HepG2 (cell line): ENCODE results near the gene SP7. TPM values are rescaled to one million over a fixed set of nuclear protein-coding genes. Genes with fewer than 3 reads are reported as not detected.

Source experiments
- ATAC-seq: fragments of 200-7000 bp; cut with Tn5 transposase; 3 replicates; pipeline ENCODE4 v1.9.1; 2020; ENCODE audit warnings: mild to moderate bottlenecking, moderate library complexity
- BruUV-seq: library from RNA; stranded (reverse); fragments of 400-500 nt; replicated peaks from 2 replicates; lab custom pipeline; 2021; lab: Mats Ljungman, UMichigan
- CTCF ChIA-PET: fragments of 300-600 bp; formaldehyde crosslinking; extraction: SDS; loops from one replicate; lab custom pipeline; 2021; ENCODE audit warnings: low total read pairs, inconsistent platforms, low intra/inter-chr PET ratio; lab: Yijun Ruan, JAX
- POLR2A ChIA-PET: fragments of 350-600 bp; sonication (Branson Sonifier 250); formaldehyde crosslinking; loops from one replicate; lab custom pipeline; 2020; ENCODE audit warnings: antibody characterized with exemption, inconsistent platforms; lab: Yijun Ruan, JAX
- DNase-seq: peaks from one replicate; pipeline ENCODE4 v3.0.0-alpha.2; 2015; ENCODE audit warnings: low spot score
- FAIRE-seq: peaks from 3 replicates; lab custom pipeline; 2011; peaks lifted over from hg19 to GRCh38; lab: Jason Lieb, UNC
- H2AFZ ChIP-seq: one replicate; pipeline ENCODE4 v1.6.1; 2011; ENCODE audit warnings: low read length, inconsistent platforms
- H3K27ac ChIP-seq: fragments of 300-600 bp; 3 replicates; pipeline ENCODE4 v1.8.0; 2011; ENCODE audit warnings: mixed run types, mild to moderate bottlenecking, mixed read lengths, low read length, inconsistent platforms; ENCODE audit not compliant: insufficient read depth; ENCODE audit errors: extremely low read length
- H3K27me3 ChIP-seq, 2 experiments: fragments of 200-600 bp in 1 of 2; 2 replicates in 1 of 2; 3 replicates in 1 of 2; pipeline versions ENCODE4 v1.6.0 to v1.8.0; 2011; ENCODE audit warnings: low read length in 2 of 2, mild to moderate bottlenecking in 2 of 2, moderate library complexity in 2 of 2, inconsistent platforms in 1 of 2; ENCODE audit not compliant: insufficient read depth in 2 of 2, control insufficient read depth in 1 of 2
- H3K36me3 ChIP-seq, 2 experiments: fragments of 200-600 bp in 1 of 2; replicated peaks in 1 of 2; 2 replicates in 1 of 2; 3 replicates in 1 of 2; pipeline versions ENCODE4 v1.5.1 to v1.8.0; 2011; ENCODE audit warnings: low read length in 2 of 2, inconsistent platforms in 1 of 2; ENCODE audit not compliant: insufficient read depth in 2 of 2, control insufficient read depth in 1 of 2
- H3K4me1 ChIP-seq: 2 replicates; pipeline ENCODE4 v1.5.1; 2012; ENCODE audit warnings: low read length, inconsistent platforms; ENCODE audit not compliant: insufficient read depth
- H3K4me2 ChIP-seq: 2 replicates; pipeline ENCODE4 v1.6.0; 2011; ENCODE audit warnings: low read depth, low read length, inconsistent platforms
- H3K4me3 ChIP-seq, 3 experiments: fragments of 200-600 bp in 1 of 3; sonication (generic), shearing (Covaris generic) in 1 of 3; replicated peaks in 1 of 3; 2 replicates each; pipeline ENCODE4 v1.5.1; 2011 to 2016; ENCODE audit warnings: low read length in 3 of 3, inconsistent platforms in 2 of 3, low read depth in 2 of 3, mild to moderate bottlenecking in 2 of 3, control low read depth in 1 of 3, mixed read lengths in 1 of 3; ENCODE audit not compliant: insufficient read depth in 1 of 3
- H3K79me2 ChIP-seq: one replicate; pipeline ENCODE4 v1.6.1; 2011; ENCODE audit warnings: low read length, inconsistent platforms; ENCODE audit not compliant: insufficient read depth
- H3K9ac ChIP-seq: 2 replicates; pipeline ENCODE4 v1.6.0; 2011; ENCODE audit warnings: mild to moderate bottlenecking, low read depth, low read length, inconsistent platforms; ENCODE audit not compliant: insufficient read depth
- H3K9me3 ChIP-seq: 2 replicates; pipeline ENCODE4 v1.5.1; 2012; ENCODE audit warnings: mild to moderate bottlenecking, low read length
- H4K20me1 ChIP-seq: 2 replicates; pipeline ENCODE4 v1.6.0; 2011; ENCODE audit warnings: inconsistent platforms, mild to moderate bottlenecking, low read length, moderate library complexity; ENCODE audit not compliant: insufficient read depth
- CEBPZ ChIP-seq: IDR thresholded peaks from 2 replicates; pipeline ENCODE4 v1.6.1; 2012; ENCODE audit warnings: low read length, improper control_type of control experiment
- HOMEZ ChIP-seq: IDR thresholded peaks from 2 replicates; pipeline ENCODE4 v1.6.1; 2016; ENCODE audit warnings: low read depth
- NFKBIZ ChIP-seq: IDR thresholded peaks from 2 replicates; pipeline ENCODE4 v1.6.1; 2018; ENCODE audit warnings: missing genetic modification reagents, missing compliant biosample characterization
- NONO ChIP-seq, 2 experiments: fragments of 450-650 bp in 1 of 2; sonication (generic) in 1 of 2; formaldehyde crosslinking in 1 of 2; IDR thresholded peaks in 1 of 2; conservative IDR thresholded peaks in 1 of 2; 2 replicates each; pipeline versions ENCODE4 v1.6.1 to v1.8.0; 2017 to 2022; ENCODE audit warnings: mild to moderate bottlenecking in 1 of 2, missing genetic modification reagents in 1 of 2, moderate library complexity in 1 of 2
- ZNF33A ChIP-seq: sonication (generic); formaldehyde crosslinking; IDR thresholded peaks from 2 replicates; pipeline ENCODE4 v1.5.1; 2020; ENCODE audit warnings: missing genetic modification reagents, mild to moderate bottlenecking, moderate library complexity, borderline replicate concordance
- ZNF552 ChIP-seq: sonication (generic); formaldehyde crosslinking; IDR thresholded peaks from 2 replicates; pipeline ENCODE4 v1.9.0; 2022; ENCODE audit warnings: missing genetic modification reagents, mild to moderate bottlenecking, borderline replicate concordance
- WGBS: methylation state at CpG from one replicate; pipeline ENCODE4 v1.1.6; 2017; ENCODE audit warnings: low lambda C conversion rate; 5-methylcytosine and 5-hydroxymethylcytosine counted together
- in situ Hi-C: cut with HindIII; loops from 2 replicates; pipeline ENCODE4 v1.10.0; 2017; ENCODE audit warnings: low pct_unique_long_range_greater_than_20kb; ENCODE audit not compliant: extremely low pct_ligation_motif_present
- intact Hi-C: fragments of 100-400 bp; cut with micrococcal nuclease; formaldehyde crosslinking; loops from one replicate; pipeline ENCODE4 v1.10.0; 2022; ENCODE audit not compliant: unreplicated experiment
- polyA plus RNA-seq, 8 experiments: library from polyadenylated mRNA; depleted of rRNA in 3 of 8; stranded (reverse) in 7 of 8; unstranded in 1 of 8; fragments of >200 nt; fragmentation: Illumina TruSeq in 4 of 8; extraction: Trizol in 4 of 8; gene quantifications; 2 replicates each; pipeline versions ENCODE4 v1.2.1 to v1.2.3, GENCODE V29; 2011 to 2016; ENCODE audit warnings: low read depth in 4 of 8, missing spikeins in 1 of 8, mixed read lengths in 1 of 8; ENCODE audit not compliant: insufficient read depth in 1 of 8
- total RNA-seq, 5 experiments: library from RNA; depleted of rRNA; stranded (reverse); fragments of >200 nt; fragmentation: Illumina TruSeq; extraction: Trizol; gene quantifications; 2 replicates each; pipeline ENCODE4 v1.2.3, GENCODE V29; 2016; ENCODE audit warnings: low read depth in 1 of 5
- TF ChIP-seq, protein P1 (sequence below): sonication (generic); formaldehyde crosslinking; IDR thresholded peaks from 2 replicates; pipeline ENCODE4 v1.4.0; 2020; ENCODE audit warnings: missing genetic modification reagents

SP7 gene
- total and polyA plus RNA-seq, 2 of the 13 experiments (the other 11 are each of a cell fraction or from before 2014, with no cell fraction given), result not detected

DNA sequence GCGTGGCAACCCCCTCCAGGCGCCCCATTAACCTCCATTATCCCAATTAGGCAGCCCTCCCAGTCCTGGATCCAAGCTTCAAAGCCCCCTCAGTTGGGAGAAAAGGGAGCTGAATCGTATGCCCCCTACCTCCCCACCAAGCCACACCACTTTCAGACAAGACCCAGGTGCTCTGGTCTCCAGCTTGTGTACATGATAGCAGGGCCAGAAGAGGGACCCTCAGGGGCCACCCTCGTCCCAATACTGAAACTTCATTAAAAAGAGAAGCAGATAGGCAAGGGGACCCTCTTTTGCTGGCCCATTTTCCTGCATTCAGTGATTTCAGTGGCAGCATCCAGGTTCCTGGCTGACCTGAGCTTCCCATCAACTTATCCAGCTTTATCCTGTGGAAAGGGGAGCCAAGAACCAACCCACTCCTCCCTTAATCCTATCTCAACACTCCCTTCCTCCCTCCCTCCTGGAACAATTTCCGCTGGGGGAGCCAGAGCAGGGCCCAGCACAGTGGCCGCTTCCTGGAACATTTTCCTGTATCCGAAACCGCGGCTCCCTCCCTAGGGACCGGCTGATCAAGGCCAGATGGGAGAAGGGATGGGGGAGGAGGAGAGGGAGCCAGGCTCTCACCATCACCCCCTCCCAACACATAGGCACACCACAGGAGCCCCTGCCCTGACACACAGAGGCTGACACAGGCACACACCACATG lies 9.5 kb upstream of the SP7 start:
- TF ChIP-seq ZNF33A (CRISPR knock-in tag) (no peak), HOMEZ (CRISPR knock-in tag) (0 out of 2 replicates have a peak, but pooled peaks have one; percentile 0), NONO (IDR thresholded peaks at IDR 0.05) (no peak), NONO (CRISPR knock-in tag; conservative IDR thresholded peaks at IDR 0.05) (no peak), CEBPZ (no peak), ZNF552 (CRISPR knock-in tag) (no peak), NFKBIZ (0 out of 2 replicates have a peak, but pooled peaks have one; percentile 2)
- TF ChIP-seq, protein P1, sequence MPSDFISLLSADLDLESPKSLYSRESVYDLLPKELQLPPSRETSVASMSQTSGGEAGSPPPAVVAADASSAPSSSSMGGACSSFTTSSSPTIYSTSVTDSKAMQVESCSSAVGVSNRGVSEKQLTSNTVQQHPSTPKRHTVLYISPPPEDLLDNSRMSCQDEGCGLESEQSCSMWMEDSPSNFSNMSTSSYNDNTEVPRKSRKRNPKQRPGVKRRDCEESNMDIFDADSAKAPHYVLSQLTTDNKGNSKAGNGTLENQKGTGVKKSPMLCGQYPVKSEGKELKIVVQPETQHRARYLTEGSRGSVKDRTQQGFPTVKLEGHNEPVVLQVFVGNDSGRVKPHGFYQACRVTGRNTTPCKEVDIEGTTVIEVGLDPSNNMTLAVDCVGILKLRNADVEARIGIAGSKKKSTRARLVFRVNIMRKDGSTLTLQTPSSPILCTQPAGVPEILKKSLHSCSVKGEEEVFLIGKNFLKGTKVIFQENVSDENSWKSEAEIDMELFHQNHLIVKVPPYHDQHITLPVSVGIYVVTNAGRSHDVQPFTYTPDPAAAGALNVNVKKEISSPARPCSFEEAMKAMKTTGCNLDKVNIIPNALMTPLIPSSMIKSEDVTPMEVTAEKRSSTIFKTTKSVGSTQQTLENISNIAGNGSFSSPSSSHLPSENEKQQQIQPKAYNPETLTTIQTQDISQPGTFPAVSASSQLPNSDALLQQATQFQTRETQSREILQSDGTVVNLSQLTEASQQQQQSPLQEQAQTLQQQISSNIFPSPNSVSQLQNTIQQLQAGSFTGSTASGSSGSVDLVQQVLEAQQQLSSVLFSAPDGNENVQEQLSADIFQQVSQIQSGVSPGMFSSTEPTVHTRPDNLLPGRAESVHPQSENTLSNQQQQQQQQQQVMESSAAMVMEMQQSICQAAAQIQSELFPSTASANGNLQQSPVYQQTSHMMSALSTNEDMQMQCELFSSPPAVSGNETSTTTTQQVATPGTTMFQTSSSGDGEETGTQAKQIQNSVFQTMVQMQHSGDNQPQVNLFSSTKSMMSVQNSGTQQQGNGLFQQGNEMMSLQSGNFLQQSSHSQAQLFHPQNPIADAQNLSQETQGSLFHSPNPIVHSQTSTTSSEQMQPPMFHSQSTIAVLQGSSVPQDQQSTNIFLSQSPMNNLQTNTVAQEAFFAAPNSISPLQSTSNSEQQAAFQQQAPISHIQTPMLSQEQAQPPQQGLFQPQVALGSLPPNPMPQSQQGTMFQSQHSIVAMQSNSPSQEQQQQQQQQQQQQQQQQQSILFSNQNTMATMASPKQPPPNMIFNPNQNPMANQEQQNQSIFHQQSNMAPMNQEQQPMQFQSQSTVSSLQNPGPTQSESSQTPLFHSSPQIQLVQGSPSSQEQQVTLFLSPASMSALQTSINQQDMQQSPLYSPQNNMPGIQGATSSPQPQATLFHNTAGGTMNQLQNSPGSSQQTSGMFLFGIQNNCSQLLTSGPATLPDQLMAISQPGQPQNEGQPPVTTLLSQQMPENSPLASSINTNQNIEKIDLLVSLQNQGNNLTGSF (CRISPR knock-in tag), result no peak
- H4K20me1 ChIP-seq, result no peaks in the 10 kb centered on the region
- H3K9ac ChIP-seq, result no peak overlapping the region
- no peak overlapping the region for H2AFZ ChIP-seq
- no peaks in the 10 kb centered on the region for H3K36me3 ChIP-seq
- in situ Hi-C loops (loop anchor here (5.0 kb wide), 1 partner anchor 77 kb away; the partner anchor contains the start of gene AMHR2), intact Hi-C loops (loop anchor here (1.0 kb wide), 1 partner anchor 21 kb away; no protein-coding TSS in a partner anchor)
- no peaks in the 10 kb centered on the region for H3K9me3 ChIP-seq
- H3K79me2 ChIP-seq, result no peaks in the 10 kb centered on the region
- H3K4me3 ChIP-seq, result peak overlapping the region; percentile 9 to 91 (median 82); a peak in 4 of 6 replicates
- POLR2A ChIA-PET, result interaction anchor here (0.6 to 2.5 kb wide), 9 partner anchors 21 to 798 kb away, joined by 3 to 23 read pairs (median 6); partner anchors contain the start of genes AAAS, PFDN5, SP1 and TARBP2
- no peak overlapping the region for H3K27ac ChIP-seq
- H3K4me2 ChIP-seq, result peak overlapping the region; percentile 100
- BruUV-seq, result no TSS peak
- WGBS, result 20% methylated on average over 7 of the region's 10 CpGs
- ATAC-seq, result peak; percentile 42
- peaks cover 1 to 29% of the 10 kb centered on the region in 2 experiments; a peak in 4 of 5 replicates for H3K27me3 ChIP-seq
- no peak for DNase-seq
- CTCF ChIA-PET, result interaction anchor here (0.6 to 2.5 kb wide), 5 partner anchors 18 to 132 kb away, joined by 3 to 14 read pairs (median 6); partner anchors contain the start of gene AAAS
- FAIRE-seq, result no peak
- peaks cover 17% of the 10 kb centered on the region for H3K4me1 ChIP-seq
